ENCODE measurements around the gene ERAS.
"Not testable (repeated sequence)": the region's sequence is repeated elsewhere in the genome, so short reads cannot be mapped to it uniquely, and the experiment has no call there.

Gene ERAS

GRCh38 chrX:48800574-48801279, 25.6 kb upstream of the ERAS start:
- DNase-seq: no peak

DNA sequence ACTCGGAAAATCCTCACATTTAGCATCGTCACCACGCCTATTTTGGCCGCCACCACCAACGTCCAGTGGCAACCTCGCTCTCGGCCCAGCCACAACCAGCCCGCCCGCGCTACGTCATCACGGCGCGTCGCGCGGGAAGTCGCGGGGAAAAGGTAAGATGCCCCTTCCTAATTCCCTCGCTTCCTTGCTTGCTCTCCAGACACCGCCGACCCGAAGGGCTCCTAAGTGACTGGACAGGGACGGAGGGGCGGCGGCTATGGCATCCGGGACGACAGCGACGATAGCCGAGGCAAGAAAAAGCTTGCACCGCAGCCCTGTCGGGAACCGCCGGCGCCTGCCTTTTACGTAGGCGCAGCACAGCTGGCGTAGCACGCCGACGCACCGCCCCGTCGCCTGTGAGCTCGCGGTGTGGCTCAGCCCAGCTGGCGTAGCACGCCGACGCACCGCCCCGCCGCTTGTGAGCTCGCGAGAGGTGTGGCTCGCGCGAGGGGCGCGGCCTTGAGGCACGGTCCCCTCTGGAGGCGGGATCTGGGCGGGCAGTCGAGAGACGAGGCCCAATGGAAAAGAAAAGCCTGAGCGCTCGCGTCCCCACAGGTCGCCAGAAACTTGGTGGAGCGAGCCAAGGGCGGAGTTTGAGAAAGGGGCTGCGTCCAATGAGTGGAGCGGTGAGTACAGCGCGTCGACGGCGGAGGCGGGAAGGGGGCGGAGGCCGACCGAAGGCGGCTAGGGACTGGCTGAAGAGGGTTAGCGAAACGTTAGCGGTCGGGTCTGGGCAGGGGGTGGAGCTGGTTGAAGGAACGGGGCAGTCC, 24.8 kb upstream of the ERAS start, which contains the start of gene HDAC6:
TSS of gene HDAC6 (plus strand) at position 788 of the 809 bp plus-strand sequence. CDS start 626 bp downstream, outside the sequence.
- DNase-seq: peak; percentile 97

DNA sequence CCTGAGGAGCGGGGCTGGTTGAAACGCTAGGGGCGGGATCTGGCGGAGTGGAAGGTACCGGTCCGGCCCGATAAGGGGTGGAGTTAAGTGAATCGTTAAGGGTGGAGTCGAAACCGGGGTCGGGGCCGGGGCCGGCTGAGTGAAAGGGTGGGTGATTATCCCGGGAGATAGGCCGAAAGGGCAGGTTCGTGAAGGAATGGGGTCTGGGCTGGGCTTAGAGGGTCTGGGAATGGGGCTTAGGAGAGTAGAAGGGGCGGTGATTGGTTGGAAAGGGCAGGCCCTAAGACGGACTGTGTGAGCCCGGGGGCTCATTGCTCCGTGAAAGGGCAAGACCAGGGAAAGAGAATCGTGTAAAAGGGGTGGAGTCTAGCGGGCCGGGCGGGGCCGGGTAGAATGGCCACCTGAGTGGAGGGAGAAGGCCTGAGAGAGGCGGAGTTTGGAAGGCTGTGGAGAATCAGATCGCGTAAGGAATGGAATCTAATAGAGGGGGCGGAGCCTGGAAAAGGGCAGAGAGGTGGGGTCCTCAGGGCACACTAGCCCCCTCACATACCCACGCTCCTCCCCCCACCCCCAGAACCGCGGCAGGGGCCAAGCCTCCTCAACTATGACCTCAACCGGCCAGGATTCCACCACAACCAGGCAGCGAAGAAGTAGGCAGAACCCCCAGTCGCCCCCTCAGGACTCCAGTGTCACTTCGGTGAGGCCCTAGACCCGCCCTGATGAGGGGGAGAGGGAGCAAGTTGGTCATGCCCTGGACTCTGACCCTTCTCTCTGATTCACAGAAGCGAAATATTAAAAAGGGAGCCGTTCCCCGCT, 24.0 kb upstream of the ERAS start:
- DNase-seq: peak; percentile 70

- DNase-seq: no peak
These were observed 23.5 kb upstream of the ERAS start for GRCh38 chrX:48802905-48803200.

DNA sequence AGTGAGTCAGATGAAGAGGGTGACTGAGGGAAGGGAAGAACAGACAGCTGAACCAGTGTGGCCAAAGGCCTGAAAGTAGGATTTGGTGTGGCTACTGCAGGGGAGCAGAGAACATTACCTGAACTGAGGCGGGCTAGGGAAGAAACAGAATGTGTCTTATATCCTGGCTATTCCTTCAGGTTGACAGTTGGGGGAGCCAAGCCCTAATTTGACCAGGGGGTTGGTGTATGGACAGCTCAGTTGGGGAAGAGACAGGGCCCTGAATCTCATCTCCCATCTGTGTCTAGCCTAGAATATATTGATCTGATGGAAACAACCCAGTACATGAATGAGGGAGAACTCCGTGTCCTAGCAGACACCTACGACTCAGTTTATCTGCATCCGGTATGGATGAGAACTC, 20.2 kb upstream of the ERAS start:
- no peak for DNase-seq

DNA sequence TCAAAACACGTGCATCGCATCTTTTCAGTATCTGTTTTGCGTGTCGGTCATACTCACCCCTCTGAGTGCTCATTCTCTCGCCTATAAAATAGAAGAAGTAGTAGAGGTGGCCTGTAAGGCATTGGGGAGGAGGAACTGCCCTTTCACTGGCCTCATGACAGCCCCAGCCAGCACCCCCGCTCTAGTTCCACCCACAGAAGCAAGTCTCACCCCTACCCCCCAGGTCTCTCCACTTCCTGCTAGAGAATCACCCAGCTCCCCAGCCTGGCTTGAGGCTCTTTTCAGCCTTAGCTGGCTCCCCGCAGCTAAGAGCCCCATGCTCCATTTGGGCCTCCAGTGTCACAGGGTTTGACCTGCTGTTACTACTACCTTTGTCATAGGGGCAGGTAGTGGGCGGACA, 12.7 kb upstream of the ERAS start:
- DNase-seq: no peak

DNA sequence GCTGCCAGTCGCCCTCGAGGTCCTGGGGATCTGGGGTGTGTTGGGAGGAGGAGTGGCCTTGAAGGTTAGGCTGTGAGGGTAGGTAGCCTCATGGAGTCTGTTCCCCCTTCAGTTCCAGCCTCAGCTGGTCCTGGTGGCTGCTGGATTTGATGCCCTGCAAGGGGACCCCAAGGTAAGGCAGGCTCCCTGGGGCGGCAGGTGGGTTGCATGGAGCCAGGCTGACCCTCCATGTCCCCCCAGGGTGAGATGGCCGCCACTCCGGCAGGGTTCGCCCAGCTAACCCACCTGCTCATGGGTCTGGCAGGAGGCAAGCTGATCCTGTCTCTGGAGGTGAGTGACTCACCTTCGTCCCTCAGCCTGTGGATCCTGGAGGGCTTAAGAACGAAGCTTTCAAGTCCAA, 11.6 kb upstream of the ERAS start:
- DNase-seq: no peak

DNA sequence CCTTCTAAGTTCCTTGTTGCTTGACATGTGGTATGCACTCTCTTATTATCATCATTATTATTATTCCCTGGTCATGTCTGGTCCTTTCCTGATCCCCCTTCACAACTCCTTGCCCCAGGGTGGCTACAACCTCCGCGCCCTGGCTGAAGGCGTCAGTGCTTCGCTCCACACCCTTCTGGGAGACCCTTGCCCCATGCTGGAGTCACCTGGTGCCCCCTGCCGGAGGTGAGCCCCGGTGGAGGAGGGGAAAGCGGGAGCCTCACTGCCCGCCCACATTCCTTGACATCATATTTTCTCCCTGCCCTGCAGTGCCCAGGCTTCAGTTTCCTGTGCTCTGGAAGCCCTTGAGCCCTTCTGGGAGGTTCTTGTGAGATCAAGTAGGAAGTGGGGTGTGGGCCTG, 11.0 kb upstream of the ERAS start:
- DNase-seq: no peak

DNA sequence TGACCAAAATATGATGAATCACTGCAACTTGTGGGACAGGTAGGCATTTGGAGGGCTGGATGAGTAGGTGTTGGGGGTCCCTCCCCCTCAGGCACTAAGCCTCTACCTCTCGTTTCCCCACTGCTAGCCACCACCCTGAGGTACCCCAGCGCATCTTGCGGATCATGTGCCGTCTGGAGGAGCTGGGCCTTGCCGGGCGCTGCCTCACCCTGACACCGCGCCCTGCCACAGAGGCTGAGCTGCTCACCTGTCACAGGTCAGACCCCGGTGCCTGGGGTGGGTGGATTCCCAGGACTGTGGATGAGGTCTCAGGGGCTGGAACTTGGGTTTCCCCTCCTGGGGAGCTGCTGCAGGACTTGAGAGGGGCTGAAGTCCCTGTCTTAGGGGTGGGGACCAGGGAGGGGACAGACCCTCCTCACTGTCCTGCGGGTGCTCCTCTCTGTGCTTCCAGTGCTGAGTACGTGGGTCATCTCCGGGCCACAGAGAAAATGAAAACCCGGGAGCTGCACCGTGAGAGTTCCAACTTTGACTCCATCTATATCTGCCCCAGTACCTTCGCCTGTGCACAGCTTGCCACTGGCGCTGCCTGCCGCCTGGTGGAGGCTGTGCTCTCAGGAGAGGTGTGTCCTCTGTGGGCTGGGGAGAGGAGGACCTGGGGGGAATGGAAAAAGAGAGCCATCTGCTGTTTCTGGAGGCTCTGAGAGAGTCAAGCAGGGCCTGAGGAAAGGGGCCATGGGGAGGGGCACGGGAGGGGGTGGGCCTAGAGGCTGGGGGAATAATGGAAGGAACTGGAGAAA, 10.1 kb upstream of the ERAS start:
- no peak for DNase-seq

GRCh38 chrX:48818098-48818497, 8.2 kb upstream of the ERAS start:
- no peak for DNase-seq

- DNase-seq: no peak
These were observed 7.4 kb upstream of the ERAS start for GRCh38 chrX:48818866-48819265.

DNA sequence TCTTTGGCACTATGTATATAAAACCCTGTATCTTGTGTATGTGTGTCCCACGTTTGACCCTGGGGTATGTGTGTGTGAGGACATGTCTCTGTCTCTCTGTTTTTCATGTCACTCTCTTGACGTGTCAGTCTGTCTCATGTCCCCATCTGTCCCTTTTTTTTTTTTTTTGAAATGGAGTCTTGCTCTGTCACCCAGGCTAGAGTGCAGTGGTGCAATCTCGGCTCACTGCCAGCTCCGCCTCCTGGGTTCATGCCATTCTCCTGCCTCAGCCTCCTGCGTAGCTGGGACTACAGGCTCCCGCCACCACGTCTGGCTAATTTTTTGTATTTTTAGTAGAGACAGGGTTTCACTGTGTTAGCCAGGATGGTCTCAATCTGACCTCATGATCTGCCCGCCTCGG, 6.9 kb upstream of the ERAS start:
- DNase-seq: not testable (repeated sequence)

- DNase-seq: no peak
These were observed 3.3 kb upstream of the ERAS start for GRCh38 chrX:48823053-48823452.

GRCh38 chrX:48824066-48824465, 2.2 kb upstream of the ERAS start:
- DNase-seq: no peak

DNA sequence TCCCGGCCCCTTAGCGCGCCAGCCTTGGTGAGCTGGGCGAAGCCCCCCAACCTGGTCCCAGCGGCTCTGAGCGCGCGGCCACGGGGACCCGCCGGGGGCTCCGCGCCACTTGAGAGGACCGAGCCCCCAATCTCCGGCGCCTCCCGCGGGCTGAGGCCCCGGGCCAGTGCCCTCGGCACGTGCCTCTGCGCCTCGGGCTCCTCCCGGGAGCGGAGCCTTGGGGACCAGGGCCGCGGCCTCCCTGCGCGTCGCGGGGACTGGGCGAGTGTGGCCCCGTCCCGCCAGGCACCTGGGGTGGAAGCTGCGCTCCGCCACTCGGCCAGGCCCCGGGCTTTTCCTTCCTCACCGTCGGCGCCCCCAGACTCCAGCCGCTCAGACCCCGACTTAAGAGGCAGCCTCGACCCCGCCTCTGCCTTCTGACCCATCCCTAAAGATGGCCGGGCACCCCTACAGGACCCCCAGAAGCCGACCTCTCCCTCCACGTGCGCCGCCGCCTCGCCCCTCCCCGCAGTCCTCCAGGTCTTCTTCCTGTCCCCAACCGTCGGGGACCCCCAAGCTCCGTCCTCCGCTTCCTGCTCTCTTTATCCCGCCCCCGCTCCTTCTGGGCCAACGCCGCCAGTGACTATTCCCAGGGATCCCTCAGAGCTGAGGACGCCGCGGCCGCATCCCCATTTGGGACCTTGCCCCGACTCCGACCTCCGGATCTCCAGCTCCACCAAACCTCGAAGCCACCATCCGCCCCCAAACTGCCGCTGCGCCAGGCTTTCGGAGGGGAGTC, 752 bp downstream of the ERAS start:
- DNase-seq: no peak

DNA sequence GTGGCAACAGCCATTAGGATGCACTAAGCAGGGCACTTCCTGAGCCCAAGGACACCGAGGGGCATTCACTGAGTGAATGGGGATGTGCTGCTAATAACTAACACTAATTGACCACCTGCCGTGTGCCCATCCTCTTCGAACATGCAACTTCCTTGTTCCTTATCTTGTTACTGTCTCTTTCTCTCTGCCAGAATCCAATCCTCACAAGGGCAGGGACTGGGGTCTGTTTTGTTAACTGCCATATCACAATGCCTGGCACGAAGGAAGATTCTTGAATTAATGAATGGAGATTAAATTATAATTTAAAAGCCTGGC, 1.3 kb downstream of the ERAS start:
- no peak for DNase-seq

DNA sequence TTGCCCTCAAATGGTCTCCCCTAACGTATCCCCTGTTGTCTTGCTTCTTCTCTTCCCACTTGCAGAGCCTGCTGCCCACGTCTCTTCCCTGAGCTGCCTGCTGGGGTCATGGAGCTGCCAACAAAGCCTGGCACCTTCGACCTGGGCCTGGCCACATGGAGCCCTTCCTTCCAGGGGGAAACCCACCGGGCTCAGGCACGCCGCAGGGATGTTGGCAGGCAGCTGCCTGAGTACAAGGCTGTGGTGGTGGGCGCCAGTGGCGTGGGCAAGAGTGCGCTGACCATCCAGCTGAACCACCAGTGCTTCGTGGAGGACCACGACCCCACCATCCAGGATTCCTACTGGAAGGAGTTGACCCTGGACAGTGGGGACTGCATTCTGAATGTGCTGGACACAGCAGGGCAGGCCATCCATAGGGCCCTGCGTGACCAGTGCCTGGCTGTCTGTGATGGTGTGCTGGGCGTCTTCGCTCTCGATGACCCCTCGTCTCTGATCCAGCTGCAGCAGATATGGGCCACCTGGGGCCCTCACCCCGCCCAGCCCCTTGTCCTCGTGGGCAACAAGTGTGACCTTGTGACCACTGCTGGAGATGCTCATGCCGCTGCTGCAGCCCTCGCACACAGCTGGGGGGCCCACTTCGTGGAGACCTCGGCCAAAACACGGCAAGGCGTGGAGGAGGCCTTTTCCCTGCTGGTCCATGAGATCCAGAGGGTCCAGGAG, 2.9 kb downstream of the ERAS start:
- DNase-seq: no peak

- DNase-seq: no peak
These were observed 5.0 kb downstream of the ERAS start for GRCh38 chrX:48831136-48831908.

DNA sequence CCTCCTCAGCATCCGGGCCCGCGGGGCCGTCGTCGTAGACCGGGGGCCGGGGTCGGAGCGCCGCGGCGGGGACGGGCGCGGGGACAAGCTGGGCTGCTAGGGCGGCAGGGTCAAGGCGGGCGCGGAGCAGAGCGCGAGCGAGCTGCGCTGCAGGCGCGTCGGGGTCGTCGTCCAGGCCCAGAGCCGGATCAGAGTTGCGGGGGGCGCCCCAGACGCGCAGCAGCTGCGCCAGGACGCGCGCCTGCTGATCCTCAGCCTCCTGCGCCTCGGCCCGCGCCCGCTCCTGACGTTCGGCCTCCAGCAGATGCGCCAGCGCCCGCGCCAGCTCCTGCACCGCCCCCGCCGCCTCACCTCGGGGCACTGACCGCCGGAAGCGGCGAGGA, 5.6 kb downstream of the ERAS start:
- DNase-seq: no peak

DNA sequence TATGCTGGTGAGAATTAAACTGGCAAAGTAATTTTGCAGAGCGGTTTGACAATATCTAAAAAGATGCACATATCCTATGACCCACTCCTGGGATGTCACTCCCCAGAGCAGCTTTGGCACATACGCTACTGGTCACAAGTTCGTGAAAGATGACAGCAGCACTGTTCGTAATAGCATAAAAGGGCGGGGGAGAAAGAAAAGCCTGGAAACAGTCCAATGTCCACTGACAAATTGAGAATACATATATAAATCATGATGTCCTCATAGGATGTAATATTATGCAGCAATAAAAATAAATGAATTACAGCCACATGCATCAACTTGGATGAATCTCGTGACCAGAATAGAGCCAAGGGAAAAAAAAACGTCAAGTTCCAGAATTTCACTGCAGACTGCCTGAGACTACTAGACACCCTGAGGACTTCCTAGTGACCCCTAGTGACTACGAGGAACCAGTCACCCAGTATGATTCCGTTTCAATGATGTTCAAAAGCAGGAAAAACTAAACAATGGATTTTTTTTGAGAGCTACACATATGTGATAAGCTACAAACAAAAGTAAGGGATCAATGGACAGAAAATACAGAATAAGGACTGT, 7.3 kb downstream of the ERAS start:
- DNase-seq: no peak

GRCh38 chrX:48834383-48834709, 8.0 kb downstream of the ERAS start:
- no peak for DNase-seq

Measured in DMS153 (cell line).